ENCODE results near the gene UVSSA.
"Not testable (repeated sequence)": the region's sequence is repeated elsewhere in the genome, so short reads cannot be mapped to it uniquely, and the experiment has no call there.

UVSSA gene

GRCh38 chr4:1383728-1384591 is 37.0 kb downstream of the UVSSA start:
- no peak for TF ChIP-seq CTCF (conservative IDR thresholded peaks at IDR 0.05; ENCODE audit: low read depth, low read length)
- no peak overlapping the region for H3K4me3 ChIP-seq (ENCODE audit: low read length)
- DNase-seq (ENCODE audit: low read depth) = no peak

- no peak for TF ChIP-seq CTCF (conservative IDR thresholded peaks at IDR 0.05; ENCODE audit: low read depth, low read length)
- no peak for DNase-seq (ENCODE audit: low read depth)
- no peak overlapping the region for H3K4me3 ChIP-seq (ENCODE audit: low read length)
Measured at GRCh38 chr4:1384675-1385372, 37.8 kb downstream of the UVSSA start.

DNA sequence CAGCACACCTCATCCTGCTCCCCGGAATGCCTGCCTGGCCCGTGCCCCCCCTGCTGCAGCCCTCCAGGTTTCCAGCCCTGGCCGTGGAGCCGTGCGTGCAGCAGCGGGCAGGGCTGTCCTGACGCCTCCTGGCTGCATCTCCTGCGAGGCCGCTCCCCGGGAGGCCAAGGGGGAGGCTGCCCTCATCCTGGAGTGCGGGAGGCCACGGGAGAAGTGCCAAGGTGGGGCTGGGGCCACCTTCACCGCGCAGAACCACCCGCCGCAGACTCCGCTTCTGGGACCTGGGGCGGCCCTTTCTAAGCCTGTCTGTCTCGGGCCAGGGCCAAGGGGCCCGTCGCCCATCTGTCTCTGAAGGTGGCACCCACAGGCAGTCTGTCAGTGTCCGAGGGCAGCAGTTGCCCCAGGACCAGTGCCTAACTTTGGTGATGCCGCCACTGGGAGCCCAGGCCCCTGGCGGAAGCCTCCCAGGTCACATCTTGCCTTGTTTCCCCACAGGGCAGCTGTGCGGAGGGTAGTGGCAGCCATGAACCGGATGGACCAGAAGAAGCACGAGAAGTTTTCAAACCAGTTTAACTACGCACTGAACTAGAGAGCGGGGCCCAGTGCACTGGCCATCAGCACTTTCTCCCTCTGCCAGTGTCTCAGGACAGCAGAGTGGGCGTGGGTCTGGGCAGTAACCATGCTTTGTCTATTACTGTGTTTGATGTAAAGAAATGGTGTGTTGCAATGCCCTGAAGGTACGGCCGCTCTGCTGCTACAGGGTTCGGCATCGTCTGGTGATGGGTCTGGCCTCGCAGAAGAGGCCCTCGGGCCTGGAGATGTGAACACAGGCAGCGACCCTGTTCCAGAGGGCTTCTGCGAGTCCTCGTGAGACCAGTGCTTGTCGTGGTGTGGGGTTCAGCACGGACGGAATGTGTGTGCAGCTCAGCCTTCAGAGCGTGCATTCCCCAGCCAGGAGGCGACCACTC is 38.6 kb downstream of the UVSSA start:
- no peak overlapping the region for H3K4me3 ChIP-seq (ENCODE audit: low read length)
- no peak for DNase-seq (ENCODE audit: low read depth)

DNA sequence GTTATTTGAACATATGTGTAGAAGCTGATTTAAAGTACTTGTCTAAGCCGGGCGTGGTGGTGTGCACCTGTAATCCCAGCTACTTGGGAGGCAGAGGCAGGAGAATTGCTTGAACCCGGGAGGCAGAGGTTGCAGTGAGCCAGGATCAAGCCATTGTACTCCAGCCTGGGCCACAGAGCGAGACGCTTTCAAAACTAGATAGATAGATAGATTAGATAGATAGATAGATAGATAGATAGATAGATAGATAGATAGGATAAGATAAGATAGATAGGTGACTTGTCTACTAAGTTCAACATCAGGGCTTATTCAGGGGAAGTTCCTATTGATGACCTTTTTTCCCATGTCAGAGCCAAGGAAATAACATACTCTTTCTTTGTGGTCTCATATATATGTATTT is 46.4 kb downstream of the UVSSA start:
- not testable (repeated sequence) for DNase-seq (ENCODE audit: low read depth); H3K4me3 ChIP-seq (ENCODE audit: low read length)

More for the DNA sequence above, 38.6 kb downstream of the UVSSA start:
- TF ChIP-seq CTCF (conservative IDR thresholded peaks at IDR 0.05; ENCODE audit: low read depth, low read length) = no peak

GRCh38 chr4:1393866-1394265 is 46.9 kb downstream of the UVSSA start:
- H3K4me3 ChIP-seq (ENCODE audit: low read length) = no peak overlapping the region
- TF ChIP-seq CTCF (conservative IDR thresholded peaks at IDR 0.05; ENCODE audit: low read depth, low read length) = no peak
- no peak for DNase-seq (ENCODE audit: low read depth)

DNA sequence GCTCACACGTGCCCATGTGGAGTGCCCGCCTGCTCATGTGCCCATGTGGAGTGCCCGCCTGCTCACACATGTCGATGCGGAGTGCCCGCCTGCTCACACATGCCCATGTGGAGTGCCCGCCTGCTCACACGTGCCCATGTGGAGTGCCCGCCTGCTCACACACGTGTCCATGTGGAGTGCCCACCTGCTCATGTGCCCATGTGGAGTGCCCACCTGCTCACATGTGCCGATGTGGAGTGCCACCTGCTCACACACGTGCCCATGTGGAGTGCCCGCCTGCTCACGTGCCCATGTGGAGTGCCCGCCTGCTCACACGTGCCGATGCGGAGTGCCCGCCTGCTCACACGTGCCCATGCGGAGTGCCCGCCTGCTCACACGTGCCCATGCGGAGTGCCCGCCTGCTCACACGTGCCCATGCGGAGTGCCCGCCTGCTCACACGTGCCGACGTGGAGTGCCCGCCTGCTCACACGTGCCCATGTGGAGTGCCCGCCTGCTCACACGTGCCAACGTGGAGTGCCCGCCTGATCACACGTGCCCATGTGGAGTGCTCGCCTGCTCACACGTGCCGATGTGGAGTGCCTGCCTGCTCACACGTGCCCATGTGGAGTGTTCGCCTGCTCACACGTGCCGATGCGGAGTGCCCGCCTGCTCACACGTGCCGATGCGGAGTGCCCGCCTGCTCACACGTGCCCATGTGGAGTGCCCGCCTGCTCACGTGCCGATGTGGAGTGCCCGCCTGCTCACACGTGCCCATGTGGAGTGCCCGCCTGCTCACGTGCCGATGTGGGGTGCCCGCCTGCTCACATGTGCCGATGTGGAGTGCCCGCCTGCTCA is 47.8 kb downstream of the UVSSA start:
- DNase-seq (ENCODE audit: low read depth); H3K4me3 ChIP-seq (ENCODE audit: low read length): not testable (repeated sequence)

DNA sequence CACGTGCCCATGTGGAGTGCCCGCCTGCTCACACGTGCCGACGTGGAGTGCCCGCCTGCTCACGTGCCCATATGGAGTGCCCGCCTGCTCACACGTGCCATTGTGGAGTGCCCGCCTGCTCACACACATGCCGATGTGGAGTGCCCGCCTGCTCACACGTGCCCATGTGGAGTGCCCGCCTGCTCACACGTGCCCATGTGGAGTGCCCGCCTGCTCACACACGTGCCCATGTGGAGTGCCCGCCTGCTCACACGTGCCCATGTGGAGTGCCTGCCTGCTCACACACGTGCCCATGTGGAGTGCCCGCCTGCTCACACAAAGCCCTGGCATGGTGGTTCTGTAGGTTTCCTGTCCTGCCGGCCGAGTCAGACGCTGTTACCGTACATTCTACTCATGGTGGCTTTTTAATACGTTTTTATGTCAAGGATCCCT is 48.4 kb downstream of the UVSSA start:
- not testable (repeated sequence) for H3K4me3 ChIP-seq (ENCODE audit: low read length); DNase-seq (ENCODE audit: low read depth)

Measured in retinal pigment epithelial cell (primary cell).